Epithelial cell of prostate (primary cell): ENCODE results near the gene CARMIL1.

Source experiments
- DNase-seq: peaks from one replicate; pipeline ENCODE4 v3.0.0-alpha.2; 2011; ENCODE audit warnings: low read depth, low spot score
- H3K27ac ChIP-seq: fragments of 450-650 bp; 2 replicates; pipeline ENCODE4 v1.5.1; 2017; ENCODE audit warnings: mild to moderate bottlenecking

The CARMIL1 gene

DNA sequence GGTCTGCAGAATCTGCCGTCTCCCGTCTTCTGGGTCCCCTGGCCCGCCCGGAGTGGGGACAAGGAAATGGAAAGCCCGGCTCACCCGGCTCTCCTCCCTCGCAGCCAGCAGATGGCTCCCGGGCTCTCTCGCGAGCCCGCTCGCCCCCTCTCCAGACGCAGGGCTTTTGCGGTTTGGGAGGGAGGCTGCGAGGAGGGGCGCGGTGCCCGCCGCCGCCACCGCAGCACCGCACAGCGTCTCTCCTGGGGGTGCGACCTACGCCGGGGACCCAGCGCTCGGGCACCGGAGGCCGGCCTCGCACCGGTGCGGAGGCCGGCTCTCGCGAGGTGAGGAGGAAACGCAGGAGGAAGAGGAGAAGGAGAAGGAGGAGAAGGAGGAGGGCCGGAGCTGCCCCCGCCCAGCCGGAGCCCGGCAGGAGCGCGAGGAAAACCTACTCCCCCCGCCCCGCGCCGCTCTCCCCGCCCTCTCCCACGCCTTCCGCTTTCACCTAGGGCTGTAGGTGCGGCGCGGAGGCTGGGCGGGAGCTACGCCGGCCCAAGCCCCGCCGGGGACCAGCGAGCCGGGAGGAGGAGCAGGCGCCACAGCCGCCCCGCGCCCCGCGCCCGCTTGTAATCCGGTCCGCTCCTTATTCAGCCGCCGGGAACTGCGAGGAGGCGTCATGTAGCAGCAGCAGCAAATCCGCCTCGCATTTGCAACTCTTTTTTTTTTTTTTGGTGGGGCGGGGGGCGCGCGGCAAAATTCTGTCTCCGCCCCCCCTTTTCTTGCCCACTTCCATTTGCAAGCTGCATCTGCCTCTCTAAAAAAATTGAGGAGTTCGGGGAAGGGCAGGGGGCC, at the start of gene CARMIL1:
TSS of gene CARMIL1 (plus strand) at position 461 of the 834 bp plus-strand sequence. CDS start 422 bp downstream, outside the sequence.
- peak; percentile 56 for DNase-seq

DNA sequence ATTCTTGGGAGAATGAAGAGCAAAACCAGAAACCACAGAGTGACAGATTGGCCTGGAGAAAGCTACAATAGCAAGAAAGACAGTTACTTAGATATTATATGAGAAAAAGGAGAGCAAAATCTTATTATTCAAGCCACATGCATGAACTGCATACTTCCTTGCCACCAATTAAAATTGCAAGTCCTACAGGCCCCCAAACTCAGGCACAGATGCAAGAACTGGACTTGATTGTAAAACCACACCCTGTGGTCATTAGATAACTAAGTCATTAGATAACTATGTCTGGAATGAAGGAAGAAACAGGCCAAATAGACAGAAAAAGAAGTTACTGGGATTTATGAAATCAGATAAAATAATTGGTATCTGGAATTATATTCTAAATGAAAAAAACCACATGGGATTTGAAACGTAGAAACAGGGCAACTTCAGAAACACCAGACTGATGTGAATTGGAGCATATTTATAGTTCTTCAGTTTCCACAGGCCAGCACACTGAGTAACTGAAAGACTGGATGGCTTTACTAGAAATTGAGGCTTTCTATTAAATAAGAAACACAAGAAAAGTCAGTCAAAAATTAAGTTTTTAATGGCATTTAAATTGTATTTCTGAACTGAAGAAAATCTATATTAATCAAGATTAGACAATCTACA, 49.4 kb upstream of the CARMIL1 start:
- no peak overlapping the region for H3K27ac ChIP-seq
- no peak for DNase-seq

More for the DNA sequence above, at the start of gene CARMIL1:
- H3K27ac ChIP-seq = peak within 1 kb of the TSS; percentile 71

DNA sequence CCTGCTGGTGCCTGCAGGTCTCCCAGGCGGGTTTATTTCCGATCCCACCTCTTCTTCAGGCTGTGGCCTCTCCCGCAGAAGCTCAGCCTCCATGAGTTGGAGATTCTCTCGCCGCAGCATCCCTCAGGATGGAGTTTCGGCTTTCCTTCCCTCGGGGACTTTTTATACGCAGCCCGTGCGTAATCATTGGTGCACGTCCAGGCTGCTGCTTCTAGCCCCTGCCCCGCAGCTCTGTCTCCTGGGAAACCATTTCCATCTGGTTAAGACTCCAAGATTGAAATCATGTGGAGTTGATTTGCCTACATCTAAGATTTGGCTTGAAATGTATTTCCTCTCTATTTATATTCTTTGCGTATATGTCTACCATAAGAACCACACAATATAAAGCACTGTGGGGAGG, 46.7 kb upstream of the CARMIL1 start:
- no peak overlapping the region for H3K27ac ChIP-seq
- no peak for DNase-seq

DNA sequence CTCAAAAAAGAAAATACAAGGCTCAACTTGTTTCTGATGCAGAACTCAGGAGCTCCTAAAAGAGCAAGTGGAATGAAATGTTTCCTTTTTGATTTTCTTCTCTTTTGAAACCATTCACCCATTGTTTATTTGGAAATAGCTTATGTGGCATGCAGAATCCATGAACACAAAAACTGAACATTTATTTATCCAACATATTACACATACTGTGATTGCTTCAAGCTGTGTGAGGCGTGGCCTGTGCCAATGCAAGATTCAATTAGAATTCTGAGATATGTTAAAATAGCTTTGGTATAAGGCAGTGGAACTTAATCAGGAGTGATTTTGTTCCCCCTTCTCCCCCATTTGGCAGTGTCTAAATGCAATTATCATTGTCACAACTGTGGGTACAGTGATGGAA, 45.9 kb upstream of the CARMIL1 start:
- no peak overlapping the region for H3K27ac ChIP-seq
- DNase-seq = no peak

DNA sequence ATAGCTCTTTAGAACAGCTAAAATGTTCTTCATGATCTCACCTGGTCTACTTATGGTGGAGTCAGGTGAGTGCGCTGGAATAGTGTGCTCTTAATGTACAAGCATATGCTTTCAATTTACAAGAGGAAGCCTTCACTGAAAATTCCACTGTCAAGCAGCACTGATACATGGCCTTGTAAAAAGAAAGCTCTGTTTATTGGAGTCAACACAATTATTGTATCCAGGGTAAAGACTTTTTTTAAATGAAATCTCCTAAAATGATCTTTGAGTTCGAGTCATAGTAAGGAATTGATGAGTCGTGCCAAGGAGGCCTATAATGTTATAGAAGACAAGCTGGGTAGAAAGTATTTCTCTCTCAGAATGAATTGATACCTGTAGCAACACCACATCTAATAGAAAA, 41.6 kb upstream of the CARMIL1 start:
- H3K27ac ChIP-seq = no peak overlapping the region
- no peak for DNase-seq

DNA sequence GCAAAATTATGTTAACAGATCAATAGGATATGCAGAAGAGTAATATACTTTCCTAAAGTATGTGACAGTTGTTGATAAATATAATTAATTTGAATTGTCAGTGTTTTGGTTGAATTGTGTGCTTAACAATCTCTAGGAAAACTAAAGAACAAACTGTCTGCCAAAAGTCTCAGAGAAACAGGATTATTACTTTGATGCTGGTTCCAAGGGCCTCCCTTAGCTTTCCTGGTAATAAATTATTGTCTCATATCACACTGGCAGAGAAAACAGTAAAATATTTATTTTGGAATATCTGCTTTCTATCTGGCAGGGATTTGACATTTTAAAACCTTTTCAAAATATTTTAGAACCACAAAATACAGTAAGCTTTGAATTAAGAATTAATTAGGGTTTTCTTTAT, 40.1 kb upstream of the CARMIL1 start:
- no peak for DNase-seq
- H3K27ac ChIP-seq = no peak overlapping the region

DNA sequence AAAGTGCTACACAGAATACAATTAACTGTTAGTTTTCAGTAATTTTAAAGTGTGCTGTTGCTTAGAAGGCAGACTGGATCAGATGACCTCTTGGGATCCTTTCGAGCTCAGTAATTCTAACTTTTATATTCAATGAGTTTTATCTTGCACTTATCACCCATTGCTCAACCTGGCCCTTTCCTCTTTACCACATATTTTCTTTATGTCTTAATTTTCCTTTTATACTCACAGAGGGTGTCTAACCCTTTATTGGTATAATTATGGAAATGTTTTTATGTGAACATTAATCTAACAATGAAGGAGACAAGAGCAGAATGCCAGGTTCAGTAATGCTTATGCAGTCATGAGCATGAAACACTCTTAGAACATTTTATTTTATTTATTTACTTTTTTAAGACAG, 39.7 kb upstream of the CARMIL1 start:
- H3K27ac ChIP-seq = no peak overlapping the region
- no peak for DNase-seq

DNA sequence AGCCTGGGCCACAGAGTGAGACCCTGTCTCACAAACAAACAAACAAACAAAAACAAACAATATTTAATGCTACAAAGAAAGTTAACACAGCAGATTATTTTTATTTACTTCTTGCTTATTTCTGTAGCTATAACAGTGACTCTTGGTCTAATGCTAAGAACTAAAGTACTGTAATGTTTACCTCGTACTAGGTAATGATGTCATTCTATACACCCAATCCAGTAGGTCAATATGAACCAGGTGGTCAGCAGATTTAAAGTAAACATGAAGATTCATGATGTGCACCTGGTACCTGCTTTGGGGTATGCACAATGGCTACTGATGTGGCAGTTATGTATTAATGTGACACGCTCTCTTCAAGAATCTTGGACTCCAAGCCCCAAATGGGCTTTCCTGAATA, 36.6 kb upstream of the CARMIL1 start:
- DNase-seq = no peak
- H3K27ac ChIP-seq = no peak overlapping the region

DNA sequence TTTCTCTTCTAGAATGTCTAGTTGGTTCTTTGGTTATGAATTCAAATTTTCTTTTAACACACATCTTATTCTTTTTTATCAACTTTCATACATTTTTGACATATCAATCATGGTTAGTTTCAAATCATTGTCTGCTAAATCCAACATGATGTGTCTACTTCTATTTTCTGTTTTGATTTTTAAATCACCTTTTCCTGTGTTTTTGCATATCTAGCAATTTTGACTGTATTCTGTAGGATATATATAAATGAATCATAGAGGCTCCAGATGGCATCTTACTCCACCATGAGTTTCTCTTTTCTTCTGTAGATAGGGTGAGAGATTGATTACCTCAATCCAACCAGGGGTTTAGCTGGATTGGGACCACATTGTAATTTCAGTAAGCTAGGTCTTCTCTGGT, 34.3 kb upstream of the CARMIL1 start:
- H3K27ac ChIP-seq = no peak overlapping the region
- no peak for DNase-seq

DNA sequence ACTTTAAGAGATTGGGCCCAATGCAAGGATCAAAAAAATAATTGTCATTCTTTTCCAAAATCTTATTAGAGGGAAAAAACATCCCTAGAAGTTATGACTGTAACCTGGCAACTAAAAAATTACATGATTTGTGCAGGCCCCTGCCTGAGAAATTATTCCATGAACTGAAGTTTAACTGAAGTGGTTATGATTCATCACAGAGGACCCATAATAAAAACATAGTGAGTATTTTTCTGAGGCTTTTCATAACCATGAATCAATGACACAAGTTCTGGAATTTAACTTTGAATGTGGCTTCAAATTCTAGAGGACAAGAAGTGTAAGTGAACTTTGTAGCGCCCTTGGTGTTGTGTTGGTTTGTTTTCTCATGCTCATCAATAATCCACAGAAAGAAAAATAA, 31.1 kb upstream of the CARMIL1 start:
- no peak for DNase-seq
- no peak overlapping the region for H3K27ac ChIP-seq

DNA sequence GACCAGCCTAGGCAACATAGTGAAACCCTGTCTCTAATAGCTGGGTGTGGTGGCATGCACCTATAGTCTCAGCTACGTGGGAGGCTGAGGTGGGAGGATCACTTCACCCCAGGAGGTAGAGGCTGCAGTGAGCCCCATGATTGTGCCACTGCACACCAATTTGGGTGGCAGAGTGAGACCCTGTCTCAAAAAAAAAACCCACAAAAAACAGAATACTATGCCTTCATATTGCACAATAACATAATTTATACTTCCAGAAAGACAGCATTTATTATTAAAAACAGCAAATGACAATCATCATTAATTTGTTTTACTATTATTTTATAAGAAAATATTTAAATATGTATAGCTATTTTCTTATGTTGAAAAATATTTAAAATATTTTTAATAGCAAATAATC, 30.0 kb upstream of the CARMIL1 start:
- no peak for DNase-seq
- no peak overlapping the region for H3K27ac ChIP-seq

DNA sequence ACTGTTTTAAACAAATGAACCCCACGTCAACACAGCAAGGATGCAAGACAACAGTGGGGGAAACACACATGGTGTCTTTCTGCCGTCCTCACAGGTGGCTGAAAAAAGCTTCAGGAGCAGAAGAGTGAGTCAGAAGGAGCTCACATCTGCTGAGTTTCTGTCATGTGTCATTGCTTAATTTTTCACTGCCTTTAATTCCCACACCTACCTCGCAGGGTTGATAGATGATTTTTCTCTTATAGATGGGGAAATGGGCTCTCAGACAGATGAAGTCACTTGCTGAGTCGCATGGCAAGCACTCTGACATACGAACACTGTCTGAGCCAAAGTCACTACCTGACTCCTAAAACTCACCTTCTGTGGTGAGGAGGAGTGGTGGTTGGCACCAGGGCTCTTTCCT, 28.3 kb upstream of the CARMIL1 start:
- DNase-seq = peak; percentile 88
- peak overlapping the region; percentile 36 for H3K27ac ChIP-seq

DNA sequence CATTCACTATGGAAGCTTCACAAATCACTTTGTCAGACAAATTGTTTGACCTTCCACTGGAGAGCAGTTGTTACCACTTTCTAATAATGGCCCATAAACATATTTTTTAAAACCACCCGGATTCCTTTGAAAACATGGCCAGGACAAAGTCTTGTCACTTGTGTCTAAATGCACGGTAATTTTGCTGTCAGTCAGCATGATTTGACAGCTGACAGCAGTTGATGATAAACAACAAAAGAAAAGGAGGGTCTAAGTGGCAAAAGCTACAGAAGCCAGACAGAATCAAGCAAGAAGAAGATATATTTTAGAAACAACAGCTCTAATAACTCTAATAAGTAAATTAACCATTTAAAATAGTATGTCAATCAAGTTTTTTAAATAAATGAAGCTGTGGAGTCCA, 27.7 kb upstream of the CARMIL1 start:
- no peak for DNase-seq

DNA sequence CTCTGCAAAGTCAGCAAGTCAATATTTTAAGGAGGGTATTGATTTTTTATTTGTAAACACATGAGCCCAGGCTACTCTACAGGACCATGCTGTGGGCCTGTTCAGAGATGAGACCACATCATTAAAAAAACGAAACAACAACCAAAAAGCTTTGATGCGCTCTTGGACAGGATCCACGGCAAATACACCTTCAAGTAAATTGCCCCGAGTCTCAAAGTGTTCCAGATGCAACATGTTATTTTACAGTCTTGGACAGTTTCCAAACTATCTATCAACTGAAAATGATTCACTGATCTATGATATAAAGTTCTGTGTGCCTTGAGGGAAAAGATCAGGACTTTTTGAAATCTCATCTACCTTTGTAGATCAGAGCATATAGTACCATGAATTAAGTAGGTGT, 25.8 kb upstream of the CARMIL1 start:
- no peak for DNase-seq
- no peak overlapping the region for H3K27ac ChIP-seq

More for the DNA sequence above, 27.7 kb upstream of the CARMIL1 start:
- H3K27ac ChIP-seq = peak overlapping the region; percentile 36

DNA sequence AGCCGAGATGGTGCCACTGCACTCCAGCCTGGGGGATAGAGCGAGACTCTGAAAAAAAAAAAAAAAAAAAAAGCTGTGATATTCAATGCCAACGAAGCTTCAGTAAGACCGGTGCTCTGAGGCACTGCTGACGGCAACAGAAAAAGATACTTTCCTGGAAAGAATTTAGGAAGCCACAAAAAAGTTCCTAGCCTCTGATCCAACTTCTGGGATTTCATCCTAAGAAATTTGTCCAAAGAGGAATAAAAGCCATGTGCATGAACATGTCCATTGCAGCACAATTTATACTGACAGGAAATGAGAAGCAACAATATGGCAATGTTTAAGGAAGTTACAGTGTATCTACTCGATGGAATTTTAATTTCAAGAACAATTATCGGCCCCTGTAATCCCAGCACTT, 24.5 kb upstream of the CARMIL1 start:
- no peak for DNase-seq

DNA sequence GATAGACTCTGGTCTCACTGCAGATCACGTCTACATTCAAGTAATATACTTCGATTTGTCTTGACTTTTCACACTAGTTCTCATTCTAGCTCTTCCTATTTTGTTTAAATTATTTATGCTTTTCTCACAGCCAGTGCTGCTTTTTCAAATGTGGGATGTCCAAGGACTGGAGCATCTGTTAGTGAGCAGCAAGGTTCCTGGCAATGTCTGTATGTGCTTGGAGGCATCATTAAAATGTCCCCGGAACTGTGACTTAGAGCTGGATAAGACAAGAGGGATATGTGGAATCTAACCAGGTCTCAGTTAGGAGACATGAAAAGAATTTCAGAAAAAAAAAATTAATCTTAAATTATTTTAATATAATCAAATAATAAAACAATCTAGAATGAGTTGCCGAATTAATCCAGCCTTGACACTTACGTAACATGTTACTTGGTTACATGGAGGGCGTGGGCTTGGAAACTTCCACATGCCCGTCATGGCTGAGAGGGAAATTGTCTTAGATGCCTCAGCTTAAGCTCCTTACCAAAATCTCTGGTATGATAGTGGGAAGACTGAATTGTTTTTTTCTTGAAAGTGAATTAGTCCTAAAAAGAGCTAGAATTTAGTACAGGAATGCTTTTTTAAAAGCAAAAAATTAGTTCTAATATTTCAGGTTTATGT, 21.4 kb upstream of the CARMIL1 start:
- no peak for DNase-seq
- H3K27ac ChIP-seq = no peak overlapping the region

More for the DNA sequence above, 24.5 kb upstream of the CARMIL1 start:
- H3K27ac ChIP-seq = no peak overlapping the region

DNA sequence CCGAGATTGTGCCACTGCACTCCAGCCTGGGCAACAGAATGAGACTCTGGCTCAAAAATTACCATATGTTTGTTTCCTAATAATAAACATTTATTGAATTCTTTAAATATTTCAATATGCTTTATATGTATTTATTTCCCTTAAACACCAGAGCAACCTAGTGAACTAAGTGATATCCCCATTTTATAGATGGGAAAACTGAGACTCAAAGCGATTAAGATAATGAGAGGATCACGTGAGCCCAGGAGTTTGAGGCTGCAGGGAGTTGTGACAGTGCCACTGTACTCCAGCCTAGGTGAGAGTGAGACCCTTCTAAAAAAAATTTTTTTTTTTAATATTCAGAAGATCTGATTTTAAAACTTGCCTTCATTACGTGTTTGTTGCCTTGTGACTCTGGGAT, 19.4 kb upstream of the CARMIL1 start:
- no peak overlapping the region for H3K27ac ChIP-seq
- no peak for DNase-seq

DNA sequence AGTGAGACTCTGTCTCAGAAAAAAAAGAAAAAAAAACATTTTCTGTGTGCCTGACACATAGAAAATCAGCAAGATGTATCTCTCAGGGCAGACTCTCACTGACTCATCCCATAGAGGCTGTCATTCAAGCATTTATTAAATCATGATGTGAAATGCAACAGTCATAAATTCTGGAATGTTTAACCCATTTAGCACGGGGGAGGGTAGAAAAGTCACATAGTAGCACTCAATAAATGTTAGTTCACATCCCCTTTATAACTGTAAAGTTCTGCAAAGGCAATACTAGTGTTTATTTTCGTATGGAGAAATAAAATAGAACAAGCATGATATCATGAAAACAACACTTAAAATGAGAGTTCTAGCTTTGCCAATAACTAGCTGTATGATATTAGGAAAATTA, 15.5 kb upstream of the CARMIL1 start:
- H3K27ac ChIP-seq = no peak overlapping the region
- no peak for DNase-seq

DNA sequence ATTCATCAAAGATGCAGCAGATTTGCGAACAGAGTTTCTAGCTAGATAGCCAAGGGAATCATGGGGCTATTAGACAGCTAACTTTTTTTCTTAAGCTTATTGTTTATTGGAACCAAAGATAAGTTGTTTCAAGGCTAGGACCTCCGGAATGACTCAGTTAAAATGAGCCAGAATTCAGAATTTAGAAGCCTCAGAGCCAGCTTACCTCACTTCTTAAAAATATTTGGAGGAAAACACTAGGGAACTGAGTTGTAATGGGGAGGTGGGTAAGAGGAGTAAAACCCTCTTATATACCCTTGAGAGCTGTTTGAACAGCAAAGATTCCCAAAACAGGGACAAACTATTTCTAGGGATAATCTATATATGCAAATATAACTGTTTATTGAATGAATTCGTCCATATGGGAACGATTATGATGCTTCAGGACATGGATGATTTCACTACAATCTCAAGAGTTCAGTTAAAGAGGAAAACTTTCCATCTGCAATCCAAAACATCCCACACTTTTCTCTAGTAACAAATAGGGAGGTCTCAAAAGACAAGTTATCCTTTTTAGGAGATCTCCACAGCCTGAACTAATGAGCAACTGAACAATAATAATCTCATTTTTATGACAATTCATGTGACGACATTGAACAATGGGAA, 12.6 kb upstream of the CARMIL1 start:
- no peak overlapping the region for H3K27ac ChIP-seq
- DNase-seq = no peak

DNA sequence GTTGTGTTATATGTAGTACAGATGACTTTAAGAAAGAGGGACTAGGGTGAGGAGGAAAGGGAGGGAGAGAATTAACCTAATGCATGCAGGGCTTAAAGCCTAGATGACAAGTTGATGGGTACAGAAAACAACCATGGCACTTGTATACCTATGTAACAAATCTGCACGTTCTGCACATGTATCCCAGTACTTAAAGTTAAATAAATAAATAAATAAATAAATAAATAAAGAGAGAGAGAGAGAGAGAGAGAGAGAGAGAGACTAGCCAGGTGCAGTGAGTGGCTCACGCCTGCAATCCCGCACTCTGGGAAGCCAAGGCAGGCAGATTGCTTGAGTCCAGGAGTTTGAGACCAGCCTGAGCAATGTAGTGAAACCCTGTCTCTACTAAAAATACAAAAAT, 11.5 kb upstream of the CARMIL1 start:
- no peak overlapping the region for H3K27ac ChIP-seq

DNA sequence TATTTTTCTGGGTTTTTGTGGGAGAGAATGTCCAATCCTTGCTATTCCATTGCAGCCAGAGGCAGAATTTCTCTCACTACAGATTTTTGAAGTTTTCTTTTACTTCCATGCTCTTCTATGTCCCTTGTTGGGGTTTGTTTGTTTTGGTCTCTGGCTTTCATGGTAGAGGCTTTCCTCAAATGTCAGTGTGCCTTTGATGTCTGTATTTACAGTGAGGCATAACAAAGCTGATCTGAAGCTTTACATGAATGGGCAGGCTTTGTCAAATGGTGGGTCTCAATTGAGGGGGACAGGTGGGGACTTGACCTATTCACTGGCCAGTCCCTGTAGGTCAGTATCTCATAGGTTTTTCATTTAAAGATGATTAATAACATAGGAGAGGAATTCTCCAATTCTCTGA, 8.6 kb upstream of the CARMIL1 start:
- DNase-seq = no peak
- no peak overlapping the region for H3K27ac ChIP-seq

More for the DNA sequence above, 11.5 kb upstream of the CARMIL1 start:
- no peak for DNase-seq
